Keratinocyte (primary cell): ENCODE data around the gene DOK5.

ENCODE experiments used
- CTCF ChIP-seq, 3 experiments: IDR thresholded peaks in 1 of 3; conservative IDR thresholded peaks in 1 of 3; optimal IDR thresholded peaks in 1 of 3; 2 replicates in 2 of 3; 3 replicates in 1 of 3; pipeline versions ENCODE3 to v1.5.1; 2011; ENCODE audit warnings: low read length in 3 of 3, mild to moderate bottlenecking in 3 of 3, moderate library complexity in 2 of 3, control low read depth in 1 of 3, inconsistent platforms in 1 of 3; ENCODE audit not compliant: insufficient read depth in 2 of 3; ENCODE audit errors: extremely low read depth in 1 of 3
- EZH2 ChIP-seq: IDR thresholded peaks from one replicate; pipeline ENCODE4 v1.6.1; 2012; ENCODE audit warnings: inconsistent platforms, mild to moderate bottlenecking, low read length, moderate library complexity

GRCh38 chr20:54433636-54434035, 41.8 kb upstream of the DOK5 start:
- TF ChIP-seq EZH2 (no peak), CTCF (optimal IDR thresholded peaks at IDR 0.05 in 1 of 3, IDR thresholded peaks at IDR 0.05 in 1 of 3, conservative IDR thresholded peaks at IDR 0.05 in 1 of 3; ENCODE audit: extremely low read depth in 1 of 3, insufficient read depth in 2 of 3, low read length in 3 of 3) (no peak)
